H1 (cell line): ENCODE data around the gene KCNK7. TPM values are rescaled to one million over a fixed set of nuclear protein-coding genes. Genes with fewer than 3 reads are reported as not detected.

ENCODE experiments used
- CTCF ChIA-PET: fragments of 300-600 bp; sonication (Branson Sonifier 250); formaldehyde crosslinking; loops from one replicate; lab custom pipeline; 2021; ENCODE audit not compliant: partially characterized antibody; lab: Charles Lee
- POLR2A ChIA-PET: fragments of 300-600 bp; sonication (Branson Sonifier 250); formaldehyde crosslinking; loops from one replicate; lab custom pipeline; 2021; ENCODE audit warnings: inconsistent platforms; ENCODE audit not compliant: partially characterized antibody; lab: Charles Lee
- DNase-seq, 2 experiments: peaks; one replicate each; pipeline versions ENCODE4 v3.0.0 to v3.0.0-alpha.2; 2010 to 2022; ENCODE audit warnings: low spot score in 2 of 2, low read depth in 1 of 2, mixed read lengths in 1 of 2
- FAIRE-seq: peaks from 2 replicates; lab custom pipeline; 2011; peaks lifted over from hg19 to GRCh38; lab: Jason Lieb, UNC
- H2AFZ ChIP-seq: 2 replicates; pipeline ENCODE4 v1.8.1; 2012; ENCODE audit warnings: low read length, inconsistent platforms
- H2AK5ac ChIP-seq: 2 replicates; pipeline ENCODE4 v1.6.1; 2013; ENCODE audit warnings: low read depth, low read length
- H2BK120ac ChIP-seq: replicated peaks from 2 replicates; pipeline ENCODE3; 2013; ENCODE audit warnings: low read depth, low read length, inconsistent platforms
- H2BK12ac ChIP-seq: 2 replicates; pipeline ENCODE4 v1.6.1; 2013; ENCODE audit warnings: low read depth, low read length
- H2BK15ac ChIP-seq: 2 replicates; pipeline ENCODE4 v1.6.1; 2013; ENCODE audit warnings: low read length
- H2BK20ac ChIP-seq: 2 replicates; pipeline ENCODE4 v1.6.1; 2013; ENCODE audit warnings: low read length
- H2BK5ac ChIP-seq: 2 replicates; pipeline ENCODE4 v1.6.1; 2013; ENCODE audit warnings: low read depth, low read length
- H3K14ac ChIP-seq: 2 replicates; pipeline ENCODE4 v1.6.1; 2013; ENCODE audit warnings: inconsistent platforms; ENCODE audit not compliant: insufficient read length
- H3K18ac ChIP-seq: 2 replicates; pipeline ENCODE4 v1.6.1; 2013; ENCODE audit warnings: low read length; ENCODE audit errors: extremely low read depth
- H3K23ac ChIP-seq: 2 replicates; pipeline ENCODE4 v1.6.1; 2013; ENCODE audit warnings: inconsistent platforms; ENCODE audit not compliant: insufficient read length
- H3K23me2 ChIP-seq: 2 replicates; pipeline ENCODE4 v1.6.1; 2013; ENCODE audit warnings: low read depth, low read length
- H3K27ac ChIP-seq: 2 replicates; pipeline ENCODE4 v1.6.1; 2011; ENCODE audit warnings: low read depth, low read length, inconsistent platforms
- H3K27me3 ChIP-seq, 4 experiments: replicated peaks in 1 of 4; 1 replicate in 1 of 4; 2 replicates in 3 of 4; pipeline versions ENCODE4 v1.6.1 to v1.8.1; 2011 to 2013; ENCODE audit warnings: low read length in 3 of 4, mild to moderate bottlenecking in 3 of 4, inconsistent platforms in 2 of 4, mixed read lengths in 2 of 4, moderate library complexity in 1 of 4; ENCODE audit not compliant: control insufficient read depth in 3 of 4, insufficient read depth in 3 of 4; ENCODE audit errors: extremely low read depth in 1 of 4
- H3K36me3 ChIP-seq, 4 experiments: 2 replicates each; pipeline versions ENCODE4 v1.6.1 to v1.8.1; 2011 to 2013; ENCODE audit warnings: mild to moderate bottlenecking in 4 of 4, low read length in 3 of 4, moderate library complexity in 2 of 4, control low read depth in 1 of 4, inconsistent platforms in 1 of 4; ENCODE audit not compliant: insufficient read depth in 4 of 4, control insufficient read depth in 2 of 4
- H3K4ac ChIP-seq: replicated peaks from 2 replicates; pipeline ENCODE3; 2013; ENCODE audit warnings: low read length, low read depth, mixed read lengths, inconsistent platforms; ENCODE audit not compliant: insufficient read length
- H3K4me1 ChIP-seq, 4 experiments: replicated peaks in 1 of 4; 1 replicate in 1 of 4; 2 replicates in 3 of 4; pipeline versions ENCODE4 v1.6.1 to v1.8.1; 2011 to 2013; ENCODE audit warnings: low read length in 3 of 4, inconsistent platforms in 2 of 4, mixed read lengths in 1 of 4; ENCODE audit not compliant: insufficient read depth in 4 of 4, control insufficient read depth in 3 of 4
- H3K4me2 ChIP-seq, 2 experiments: 2 replicates each; pipeline versions ENCODE4 v1.6.1 to v1.8.1; 2011 to 2013; ENCODE audit warnings: low read depth in 2 of 2, low read length in 2 of 2, control low read depth in 1 of 2, inconsistent platforms in 1 of 2, mild to moderate bottlenecking in 1 of 2; ENCODE audit not compliant: insufficient read depth in 1 of 2
- H3K4me3 ChIP-seq, 4 experiments: fragments of 200-600, 300-600 bp in 1 of 4; sonication (generic), shearing (Covaris generic), sonication (Bioruptor Twin) in 1 of 4; 2 replicates each; pipeline versions ENCODE4 v1.5.1 to v1.8.1; 2011 to 2016; ENCODE audit warnings: low read length in 4 of 4, low read depth in 3 of 4, control low read depth in 2 of 4, inconsistent platforms in 2 of 4, mild to moderate bottlenecking in 2 of 4, mixed read lengths in 1 of 4, moderate library complexity in 1 of 4; ENCODE audit not compliant: insufficient read depth in 2 of 4; ENCODE audit errors: extremely low read depth in 1 of 4
- H3K56ac ChIP-seq: replicated peaks from 2 replicates; pipeline ENCODE3; 2013; ENCODE audit warnings: low read depth, mild to moderate bottlenecking, mixed read lengths, low read length, inconsistent platforms; ENCODE audit not compliant: insufficient read length
- H3K79me1 ChIP-seq: 2 replicates; pipeline ENCODE4 v1.6.1; 2013; ENCODE audit warnings: low read depth, low read length, control low read depth
- H3K79me2 ChIP-seq, 2 experiments: 2 replicates each; pipeline versions ENCODE4 v1.6.1 to v1.8.1; 2012 to 2013; ENCODE audit warnings: low read length in 2 of 2, mild to moderate bottlenecking in 2 of 2, inconsistent platforms in 1 of 2; ENCODE audit not compliant: insufficient read depth in 2 of 2, control insufficient read depth in 1 of 2
- H3K9ac ChIP-seq, 4 experiments: replicated peaks in 1 of 4; 1 replicate in 1 of 4; 2 replicates in 3 of 4; pipeline versions ENCODE4 v1.6.1 to v1.8.1; 2011 to 2013; ENCODE audit warnings: low read depth in 3 of 4, low read length in 3 of 4, control low read depth in 2 of 4, mild to moderate bottlenecking in 2 of 4, moderate library complexity in 2 of 4, inconsistent platforms in 1 of 4; ENCODE audit errors: extremely low read depth in 1 of 4
- H3K9me3 ChIP-seq, 2 experiments: 2 replicates each; pipeline versions ENCODE4 v1.6.1 to v1.8.1; 2012 to 2013; ENCODE audit warnings: mild to moderate bottlenecking in 2 of 2, moderate library complexity in 2 of 2, control low read depth in 1 of 2, inconsistent platforms in 1 of 2, low read depth in 1 of 2, low read length in 1 of 2, mixed read lengths in 1 of 2; ENCODE audit not compliant: insufficient read depth in 2 of 2
- H4K20me1 ChIP-seq, 2 experiments: replicated peaks in 1 of 2; 2 replicates each; pipeline versions ENCODE3 to v1.8.1; 2011 to 2013; ENCODE audit warnings: inconsistent platforms in 2 of 2, low read length in 2 of 2, mild to moderate bottlenecking in 1 of 2; ENCODE audit not compliant: insufficient read depth in 2 of 2, control insufficient read depth in 1 of 2
- H4K5ac ChIP-seq: 2 replicates; pipeline ENCODE4 v1.6.1; 2013; ENCODE audit warnings: low read length, low read depth, mixed read lengths, inconsistent platforms; ENCODE audit not compliant: insufficient read length
- H4K8ac ChIP-seq: 2 replicates; pipeline ENCODE4 v1.8.0; 2013; ENCODE audit warnings: mild to moderate bottlenecking, moderate library complexity, low read length, inconsistent platforms; ENCODE audit not compliant: insufficient read depth; ENCODE audit errors: extremely low read depth
- H4K91ac ChIP-seq: replicated peaks from 2 replicates; pipeline ENCODE3; 2013; ENCODE audit warnings: low read length, mixed read lengths, inconsistent platforms; ENCODE audit not compliant: insufficient read length
- BACH1 ChIP-seq: IDR thresholded peaks from 2 replicates; pipeline ENCODE4 v1.6.1; 2012; ENCODE audit warnings: low read length, improper control_type of control experiment
- E2F6 ChIP-seq: IDR thresholded peaks from 2 replicates; pipeline ENCODE4 v1.6.1; 2012; ENCODE audit warnings: inconsistent platforms
- GABPA ChIP-seq: IDR thresholded peaks from 2 replicates; pipeline ENCODE4 v1.6.1; 2011; ENCODE audit warnings: mild to moderate bottlenecking, low read length, moderate library complexity, borderline replicate concordance; ENCODE audit not compliant: insufficient read depth
- KDM4A ChIP-seq: IDR thresholded peaks from one replicate; pipeline ENCODE4 v1.7.1; 2012; ENCODE audit warnings: low read depth, mild to moderate bottlenecking, moderate library complexity, low read length, inconsistent platforms; ENCODE audit not compliant: severe bottlenecking
- MAX ChIP-seq: IDR thresholded peaks from 2 replicates; pipeline ENCODE4 v1.6.1; 2012; ENCODE audit warnings: inconsistent platforms
- NANOG ChIP-seq: IDR thresholded peaks from 2 replicates; pipeline ENCODE4 v1.6.1; 2011; ENCODE audit warnings: low read length, low read depth, mild to moderate bottlenecking, inconsistent platforms; ENCODE audit not compliant: insufficient read depth, poor library complexity, severe bottlenecking
- NRF1 ChIP-seq: IDR thresholded peaks from 2 replicates; pipeline ENCODE4 v1.6.1; 2011; ENCODE audit warnings: mild to moderate bottlenecking, low read depth, low read length, improper control_type of control experiment
- SIN3A ChIP-seq, 2 experiments: IDR thresholded peaks in 1 of 2; conservative IDR thresholded peaks in 1 of 2; 2 replicates each; pipeline ENCODE4 v1.6.1; 2011 to 2012; ENCODE audit warnings: low read length in 2 of 2, improper control_type of control experiment in 1 of 2, low read depth in 1 of 2, mild to moderate bottlenecking in 1 of 2
- TAF1 ChIP-seq: IDR thresholded peaks from 2 replicates; pipeline ENCODE4 v1.6.1; 2011; ENCODE audit warnings: mild to moderate bottlenecking, low read depth, low read length
- WGBS, 2 experiments: shearing (Covaris generic) in 1 of 2; methylation state at CpG; one replicate each; pipeline versions ENCODE4 v1.1.6 to v1.1.7; 2013 to 2015; ENCODE audit warnings: low lambda C conversion rate in 2 of 2, mixed read lengths in 2 of 2, inconsistent platforms in 1 of 2, low coverage in 1 of 2, missing lambda C conversion rate in 1 of 2; ENCODE audit not compliant: insufficient replicate concordance in 2 of 2, insufficient coverage in 1 of 2, insufficient read length in 1 of 2; ENCODE audit errors: extremely low coverage in 1 of 2, missing lambda C conversion rate in 1 of 2; 5-methylcytosine and 5-hydroxymethylcytosine counted together
- polyA plus RNA-seq, 7 experiments: library from polyadenylated mRNA; depleted of rRNA in 3 of 7; stranded (reverse) in 5 of 7; unstranded in 2 of 7; fragments of >200 nt in 5 of 7; fragments of 200-250 nt in 2 of 7; gene quantifications; 1 replicate in 5 of 7; 2 replicates in 1 of 7; 4 replicates in 1 of 7; pipeline versions ENCODE4 v1.2.1 to v1.2.3, GENCODE V29; 2011 to 2013; ENCODE audit warnings: missing spikeins in 2 of 7, mixed read lengths in 2 of 7
- total RNA-seq: library from RNA; stranded (reverse); fragmentation: NEBNext Ultra II Directional; extraction: Animal tissue kit (Norgen Biotek cat#: 25700); gene quantifications from 2 replicates; pipeline ENCODE4 v1.2.1, GENCODE V29; 2021

The KCNK7 gene
- total and polyA plus RNA-seq, 2 of the 8 experiments (the other 6 are each of a cell fraction or from before 2014, with no cell fraction given), result 0.74 to 1.0 TPM

DNA sequence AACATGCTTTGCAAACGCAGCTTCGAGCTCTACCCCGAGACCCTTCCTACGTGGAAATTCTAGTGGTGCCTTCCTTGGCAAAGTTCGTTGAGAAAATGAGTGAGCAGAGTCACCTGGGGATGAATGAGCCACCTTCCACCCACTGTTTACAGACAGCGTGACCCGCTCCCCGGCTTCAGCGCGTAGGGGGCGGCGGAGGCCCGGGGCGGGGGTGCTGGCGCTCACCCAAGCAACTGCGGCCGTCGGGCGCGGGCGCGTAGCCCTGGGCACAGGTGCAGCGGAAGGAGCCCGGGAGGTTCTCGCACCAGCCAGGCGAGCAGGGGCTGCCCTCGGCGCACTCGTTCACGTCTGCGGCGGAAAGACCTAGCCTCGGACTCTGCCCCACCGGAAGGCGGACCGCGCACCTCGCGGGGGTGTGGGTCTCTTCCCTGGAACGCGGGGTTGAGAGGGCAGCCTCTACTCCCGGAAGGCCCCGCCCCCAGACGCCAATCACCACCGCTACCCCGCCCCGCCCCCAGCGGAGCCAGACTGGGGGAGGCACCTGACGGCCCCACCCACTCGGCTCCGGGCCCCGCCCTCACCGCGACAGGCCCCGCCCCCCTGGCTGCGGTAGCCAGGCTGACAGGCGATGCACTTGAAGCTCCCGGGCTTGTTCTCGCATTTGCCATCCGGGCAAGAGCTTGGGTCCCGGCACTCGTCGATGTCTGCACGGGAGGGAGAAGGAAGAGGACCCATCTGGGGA is 49.2 kb downstream of the KCNK7 start:
- Histone ChIP-seq H3K79me1 (no peaks in the 10 kb centered on the region), H3K4ac (no peak overlapping the region), H2BK12ac (no peak overlapping the region), H4K20me1 (peaks cover 0 to 7% of the 10 kb centered on the region in 2 experiments), H4K5ac (no peak overlapping the region), H3K36me3 (no peaks in the 10 kb centered on the region), H2AK5ac (no peak overlapping the region), H3K27ac (no peak overlapping the region), H3K23ac (no peak overlapping the region), H3K27me3 (peaks cover 4 to 46% (median 35%) of the 10 kb centered on the region in 4 experiments), H2AFZ (no peak overlapping the region; the same call in 1 of the 2 replicates), H3K4me1 (peaks cover 0 to 7% (median 4%) of the 10 kb centered on the region in 4 experiments; a peak in 5 of 7 replicates), H3K9ac (no peak overlapping the region; a peak in 1 of 7 replicates), H3K4me2 (peak overlapping the region; percentile 84 to 93), H3K9me3 (no peaks in the 10 kb centered on the region), H3K14ac (no peak overlapping the region), H4K91ac (no peak overlapping the region), H4K8ac (no peak overlapping the region; the same call in 1 of the 2 replicates), H3K79me2 (no peaks in the 10 kb centered on the region), H3K18ac (no peak overlapping the region; the same call in 1 of the 2 replicates), H3K4me3 (peak overlapping the region; percentile 28 to 68 (median 50)), H3K23me2 (peaks cover 7% of the 10 kb centered on the region; the same call in 1 of the 2 replicates), H3K56ac (no peak overlapping the region), H2BK120ac (no peak overlapping the region), H2BK5ac (no peak overlapping the region), H2BK15ac (no peak overlapping the region), H2BK20ac (no peak overlapping the region)
- ChIA-PET CTCF (interaction anchor here (0.6 to 10.5 kb wide), 14 partner anchors 8 to 231 kb away, joined by 3 to 284 read pairs (median 4); partner anchors contain the start of genes FAM89B, LTBP3 and ZNRD2), POLR2A (interaction anchor here (0.6 to 1.4 kb wide), 7 partner anchors 11 to 314 kb away, joined by 3 to 5 read pairs (median 4); no protein-coding TSS in a partner anchor)
- 10% methylated on average over 52 of the region's 64 CpGs; no CpG with 5 or more reads in 1 of the 2 experiments for WGBS, 2 experiments
- TF ChIP-seq MAX (0 out of 2 replicates have a peak, but pooled peaks have one; percentile 10), E2F6 (0 out of 2 replicates have a peak, but pooled peaks have one; percentile 23), TAF1 (0 out of 2 replicates have a peak, but pooled peaks have one; percentile 34), BACH1 (peak; percentile 23; the same call in 1 of the 2 replicates), KDM4A (peak; percentile 84), GABPA (0 out of 2 replicates have a peak, but pooled peaks have one; percentile 40), NANOG (no peak), NRF1 (no peak), SIN3A (conservative IDR thresholded peaks at IDR 0.05 in 1 of 2, IDR thresholded peaks at IDR 0.05 in 1 of 2; ENCODE audit: low read depth in 1 of 2, low read length in 2 of 2) (no peak; a peak in 1 of 4 replicates)
- DNase-seq (peak in 1 of 2 experiments; percentile 100), FAIRE-seq (no peak)
